Eye (tissue), 1 donor: ENCODE measurements around the gene DDIT4.

Source experiments
- DNase-seq: peaks from one replicate; pipeline ENCODE4 v3.0.0-alpha.2; 2015

Gene DDIT4

GRCh38 chr10:72319416-72320254 is 45.9 kb downstream of the DDIT4 start:
- DNase-seq = peak; percentile 87

GRCh38 chr10:72320676-72321247 is 47.0 kb downstream of the DDIT4 start:
- peak; percentile 92 for DNase-seq

- DNase-seq = peak; percentile 35
Measured at GRCh38 chr10:72321248-72322029, 47.7 kb downstream of the DDIT4 start.

- no peak for DNase-seq
Measured at GRCh38 chr10:72322030-72322279, 48.2 kb downstream of the DDIT4 start.

DNA sequence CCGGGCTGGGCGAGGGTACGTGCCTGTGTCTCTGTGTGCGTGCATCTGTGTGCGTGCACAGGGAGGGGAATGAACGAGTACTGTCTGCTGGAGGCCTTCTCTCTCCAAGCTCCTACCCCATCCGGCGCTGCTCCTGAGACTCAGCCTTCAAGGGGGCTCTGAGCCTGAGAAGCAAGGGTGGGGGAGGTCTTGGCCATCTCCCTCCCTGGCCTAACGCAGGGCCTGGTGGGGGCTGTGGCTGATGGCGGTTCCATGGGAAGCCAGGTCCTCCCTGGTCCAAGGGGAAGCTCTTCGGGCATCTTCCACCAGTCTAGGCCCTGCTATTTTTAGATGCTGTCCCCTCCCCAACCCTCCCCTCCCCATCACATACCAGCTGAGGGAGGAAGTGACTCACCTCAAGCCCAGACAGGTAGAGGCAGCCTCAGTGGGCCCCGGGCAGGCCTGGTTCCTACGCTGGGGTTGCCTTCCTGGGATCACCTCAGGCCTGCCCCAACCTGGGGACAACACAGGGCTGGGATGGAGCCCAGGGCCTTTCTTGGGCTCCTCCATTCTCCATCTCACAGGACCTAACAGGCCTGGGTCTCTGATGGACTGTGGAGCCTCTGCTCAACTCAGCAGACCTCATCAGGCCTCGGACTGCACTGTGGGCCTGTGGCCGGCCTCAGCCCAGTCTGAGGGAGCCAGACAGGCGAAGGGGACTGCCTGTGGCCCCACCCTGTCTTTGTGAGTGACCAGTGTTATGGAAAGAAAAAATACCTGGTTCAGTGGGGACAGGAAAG is 48.7 kb downstream of the DDIT4 start:
- peak; percentile 12 for DNase-seq

- no peak for DNase-seq
Measured at GRCh38 chr10:72323108-72323749, 49.5 kb downstream of the DDIT4 start.

DNA sequence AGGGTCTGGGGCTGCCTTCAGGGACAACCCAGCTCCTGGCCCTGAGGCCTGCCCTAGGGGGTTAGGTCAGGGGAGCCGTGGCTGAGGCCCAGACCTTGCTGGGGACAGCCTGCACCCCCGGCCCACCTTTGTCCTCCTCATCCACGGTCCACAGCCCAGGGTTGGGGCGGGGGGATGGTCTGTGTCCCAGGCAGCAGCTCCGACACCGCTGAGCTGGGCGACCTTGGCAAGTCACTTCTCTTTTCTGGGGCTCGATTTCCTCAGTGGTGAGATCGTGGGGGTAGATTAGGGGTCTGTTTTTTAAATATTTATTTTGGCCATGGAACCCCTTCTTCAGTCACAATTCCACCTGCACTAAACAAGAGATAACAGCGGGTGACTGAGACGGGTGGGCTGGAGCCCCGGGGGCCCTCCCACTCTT is 50.1 kb downstream of the DDIT4 start:
- no peak for DNase-seq
